Non-pigmented ciliary epithelial cell (primary cell): ENCODE measurements around the gene ZBTB16.

Experiments
- DNase-seq: peaks from one replicate; pipeline ENCODE4 v3.0.0-alpha.2; 2010; ENCODE audit warnings: low read depth

The ZBTB16 gene

GRCh38 chr11:114059278-114059983 is at the start of gene ZBTB16:
Gene ZBTB16 (plus strand): TSS chr11:114059711. CDS start chr11:114063301, 3,590 bp downstream.
- no peak for DNase-seq

- no peak for DNase-seq
Observed at GRCh38 chr11:114010931-114011330, 48.6 kb upstream of the ZBTB16 start.

GRCh38 chr11:114011443-114011842 is 48.1 kb upstream of the ZBTB16 start:
- DNase-seq = no peak

GRCh38 chr11:114015117-114015516 is 44.4 kb upstream of the ZBTB16 start:
- no peak for DNase-seq

GRCh38 chr11:114016986-114017385 is 42.5 kb upstream of the ZBTB16 start:
- DNase-seq = no peak

- no peak for DNase-seq
Observed at GRCh38 chr11:114017723-114018122, 41.8 kb upstream of the ZBTB16 start.

GRCh38 chr11:114019046-114019445 is 40.5 kb upstream of the ZBTB16 start:
- no peak for DNase-seq

GRCh38 chr11:114019574-114019973 is 39.9 kb upstream of the ZBTB16 start:
- DNase-seq = no peak

GRCh38 chr11:114025329-114025907 is 34.1 kb upstream of the ZBTB16 start:
- no peak for DNase-seq

- no peak for DNase-seq
Observed at GRCh38 chr11:114026355-114026754, 33.2 kb upstream of the ZBTB16 start.

- DNase-seq = no peak
Observed at GRCh38 chr11:114027391-114027790, 32.1 kb upstream of the ZBTB16 start.

- DNase-seq = no peak
Observed at GRCh38 chr11:114027926-114028325, 31.6 kb upstream of the ZBTB16 start.

- no peak for DNase-seq
Observed at GRCh38 chr11:114031246-114031966, 28.1 kb upstream of the ZBTB16 start.

GRCh38 chr11:114031967-114032320 is 27.6 kb upstream of the ZBTB16 start:
- no peak for DNase-seq

- DNase-seq = no peak
Observed at GRCh38 chr11:114033066-114033465, 26.4 kb upstream of the ZBTB16 start.

- DNase-seq = no peak
Observed at GRCh38 chr11:114033572-114033971, 25.9 kb upstream of the ZBTB16 start.

- no peak for DNase-seq
Observed at GRCh38 chr11:114034956-114035355, 24.6 kb upstream of the ZBTB16 start.

- no peak for DNase-seq
Observed at GRCh38 chr11:114036147-114036811, 23.2 kb upstream of the ZBTB16 start.

- DNase-seq = no peak
Observed at GRCh38 chr11:114036958-114037357, 22.6 kb upstream of the ZBTB16 start.

GRCh38 chr11:114039551-114039950 is 20.0 kb upstream of the ZBTB16 start:
- DNase-seq = no peak

GRCh38 chr11:114040706-114041211 is 18.8 kb upstream of the ZBTB16 start:
- DNase-seq = no peak

- no peak for DNase-seq
Observed at GRCh38 chr11:114042234-114042633, 17.3 kb upstream of the ZBTB16 start.
